GM21529 (cell line): ENCODE measurements around the gene RGL3.
"Not testable (repeated sequence)": the region's sequence is repeated elsewhere in the genome, so short reads cannot be mapped to it uniquely, and the experiment has no call there.

Experiments used
- ATAC-seq: cut with Tn5 transposase; IDR thresholded peaks from one replicate; pipeline ENCODE4 v1.9.1; 2021; ENCODE audit not compliant: unreplicated experiment

The RGL3 gene, protein sequence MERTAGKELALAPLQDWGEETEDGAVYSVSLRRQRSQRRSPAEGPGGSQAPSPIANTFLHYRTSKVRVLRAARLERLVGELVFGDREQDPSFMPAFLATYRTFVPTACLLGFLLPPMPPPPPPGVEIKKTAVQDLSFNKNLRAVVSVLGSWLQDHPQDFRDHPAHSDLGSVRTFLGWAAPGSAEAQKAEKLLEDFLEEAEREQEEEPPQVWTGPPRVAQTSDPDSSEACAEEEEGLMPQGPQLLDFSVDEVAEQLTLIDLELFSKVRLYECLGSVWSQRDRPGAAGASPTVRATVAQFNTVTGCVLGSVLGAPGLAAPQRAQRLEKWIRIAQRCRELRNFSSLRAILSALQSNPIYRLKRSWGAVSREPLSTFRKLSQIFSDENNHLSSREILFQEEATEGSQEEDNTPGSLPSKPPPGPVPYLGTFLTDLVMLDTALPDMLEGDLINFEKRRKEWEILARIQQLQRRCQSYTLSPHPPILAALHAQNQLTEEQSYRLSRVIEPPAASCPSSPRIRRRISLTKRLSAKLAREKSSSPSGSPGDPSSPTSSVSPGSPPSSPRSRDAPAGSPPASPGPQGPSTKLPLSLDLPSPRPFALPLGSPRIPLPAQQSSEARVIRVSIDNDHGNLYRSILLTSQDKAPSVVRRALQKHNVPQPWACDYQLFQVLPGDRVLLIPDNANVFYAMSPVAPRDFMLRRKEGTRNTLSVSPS

DNA sequence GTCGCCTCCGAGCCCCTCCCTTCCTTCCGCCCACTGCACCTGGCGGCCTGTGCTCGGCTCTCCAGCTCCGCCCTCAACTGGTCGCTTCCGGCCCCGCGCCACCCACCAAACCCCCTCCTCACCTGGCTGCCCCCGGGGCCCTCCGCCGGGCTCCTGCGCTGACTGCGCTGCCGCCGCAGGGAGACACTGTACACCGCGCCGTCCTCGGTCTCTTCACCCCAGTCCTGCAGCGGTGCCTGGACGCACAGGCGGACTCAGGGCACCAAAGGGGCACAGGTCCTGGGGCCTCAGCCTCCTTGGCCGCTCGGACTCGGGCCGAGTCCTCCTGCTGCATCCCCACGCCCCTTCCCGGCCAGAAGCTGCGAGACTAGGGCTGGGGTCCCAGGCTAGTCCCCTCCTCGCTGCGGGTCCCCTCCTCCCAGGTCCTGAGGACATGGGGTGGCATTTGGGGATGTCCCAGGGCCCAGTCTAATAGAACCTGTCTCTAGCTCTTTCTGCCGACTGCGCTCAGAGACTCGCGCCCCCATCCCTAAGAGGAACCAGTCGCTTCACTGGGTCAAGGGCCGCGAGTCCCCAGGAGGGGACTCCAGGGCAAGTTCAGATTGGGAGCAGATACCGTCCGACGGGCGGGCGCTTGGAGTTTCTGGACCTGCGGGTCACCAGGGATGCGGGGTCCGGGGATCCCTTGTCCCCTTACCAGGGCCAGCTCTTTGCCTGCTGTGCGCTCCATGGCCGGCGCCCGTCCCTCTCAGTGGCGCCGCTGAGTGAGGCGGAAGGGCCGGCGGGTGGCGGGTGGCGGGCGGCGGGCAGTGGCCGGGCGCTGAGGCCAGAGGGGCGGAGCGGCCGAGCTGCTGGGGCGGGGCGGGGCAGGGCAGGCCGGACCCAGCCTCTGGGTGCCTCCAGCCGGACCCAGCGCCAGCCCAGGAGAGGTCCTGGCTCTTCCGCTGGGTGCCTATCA is at the start of gene RGL3:
Gene RGL3, minus strand, starts transcription at position 766 of the 958 bp plus-strand sequence. Its CDS starts 36 bp downstream, at position 730.
- ATAC-seq, result no peak

DNA sequence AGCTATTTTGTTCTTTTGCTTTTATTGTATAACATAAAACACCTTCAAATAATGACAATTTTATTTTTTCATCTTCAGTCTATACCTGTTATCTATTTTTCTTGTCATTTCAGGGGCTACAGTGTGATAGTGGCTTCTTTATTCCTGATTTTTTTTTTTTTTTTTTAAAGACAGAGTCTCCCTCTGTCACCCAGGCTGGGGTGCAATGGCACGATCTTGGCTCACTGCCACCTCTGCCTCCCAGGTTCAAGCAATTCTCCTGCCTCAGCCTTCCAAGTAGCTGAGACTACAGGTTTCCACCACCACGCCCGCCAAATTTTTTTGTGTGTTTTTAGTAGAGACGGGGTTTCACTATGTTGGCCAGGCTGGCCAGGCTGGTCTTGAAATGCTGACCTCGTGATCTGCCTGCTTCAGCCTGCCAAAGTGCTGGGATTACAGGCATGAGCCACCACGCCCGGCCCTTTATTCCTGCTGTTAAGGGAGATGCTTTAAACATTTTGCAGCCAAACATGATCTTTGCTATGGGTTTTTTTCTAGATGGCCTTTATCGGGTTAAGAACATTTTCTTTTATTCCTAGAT is 49.2 kb upstream of the RGL3 start:
- not testable (repeated sequence) for ATAC-seq

DNA sequence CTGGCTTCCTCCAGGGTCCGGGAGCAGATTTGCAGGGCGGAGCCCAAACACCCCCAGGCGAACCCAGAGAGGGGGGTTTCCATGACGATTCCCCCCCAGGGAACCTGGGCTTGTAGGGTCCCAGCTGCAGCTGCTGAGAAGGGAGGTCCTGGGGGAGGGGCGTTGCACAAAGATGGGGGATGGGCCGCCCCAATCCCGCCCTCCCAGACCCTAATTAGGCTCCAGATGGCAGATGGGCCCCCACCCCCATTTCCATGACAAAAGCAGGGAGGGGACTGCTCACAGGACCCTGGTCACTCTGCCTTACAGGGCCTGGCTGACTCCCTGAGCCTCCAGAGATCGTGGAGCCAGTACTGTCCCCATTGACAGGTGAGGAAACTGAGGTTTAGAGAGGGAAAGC is 46.5 kb upstream of the RGL3 start:
- no peak for ATAC-seq

DNA sequence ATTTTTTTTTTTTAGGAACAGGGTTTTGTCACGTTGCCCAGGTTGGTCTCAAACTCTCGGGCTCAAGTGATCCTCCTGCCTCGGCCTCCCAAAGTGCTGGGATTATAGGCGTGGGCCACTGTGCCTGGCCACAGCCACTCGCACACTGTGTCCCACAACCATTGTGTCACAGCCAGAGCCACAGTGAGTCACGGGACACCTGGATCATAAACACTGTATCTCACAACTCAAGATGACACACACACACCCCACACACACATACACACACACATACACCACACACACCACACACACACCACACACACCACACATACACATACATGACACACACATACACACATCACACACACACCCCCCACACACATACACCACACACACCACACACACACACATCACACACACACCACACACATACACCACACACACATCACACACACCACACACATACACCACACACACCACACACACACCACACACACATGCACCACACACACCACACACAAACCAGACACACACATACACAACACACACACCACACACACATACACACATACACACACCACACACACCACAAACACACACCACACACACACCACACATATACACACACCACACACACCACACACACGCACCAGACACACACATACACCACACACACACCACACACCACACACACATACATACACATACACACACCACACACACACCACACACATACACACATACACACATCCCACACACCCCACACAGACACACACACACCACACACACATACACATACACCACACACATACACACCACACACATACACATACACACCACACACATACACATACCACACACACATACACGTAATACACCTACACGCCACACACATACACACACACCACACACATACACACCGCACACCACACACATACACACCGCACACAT is 45.5 kb upstream of the RGL3 start:
- ATAC-seq, result no peak

DNA sequence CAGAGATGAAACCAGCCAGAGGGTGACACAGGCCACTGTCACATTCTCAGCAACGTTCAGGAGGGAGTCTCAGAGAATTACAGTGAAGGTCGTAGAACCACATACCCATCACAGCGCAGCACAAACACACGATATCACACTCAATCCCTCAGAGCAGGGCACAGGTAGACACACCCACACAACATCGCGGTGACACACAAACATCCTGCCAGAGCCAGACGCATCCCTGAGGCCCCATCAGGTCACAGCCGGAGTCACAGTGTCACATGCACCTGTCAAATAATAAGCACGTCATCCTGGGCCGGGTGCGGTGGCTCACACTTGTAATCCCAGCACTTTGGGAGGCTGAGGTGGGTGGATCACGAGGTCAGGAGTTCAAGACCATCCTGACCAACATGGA is 44.3 kb upstream of the RGL3 start:
- no peak for ATAC-seq

DNA sequence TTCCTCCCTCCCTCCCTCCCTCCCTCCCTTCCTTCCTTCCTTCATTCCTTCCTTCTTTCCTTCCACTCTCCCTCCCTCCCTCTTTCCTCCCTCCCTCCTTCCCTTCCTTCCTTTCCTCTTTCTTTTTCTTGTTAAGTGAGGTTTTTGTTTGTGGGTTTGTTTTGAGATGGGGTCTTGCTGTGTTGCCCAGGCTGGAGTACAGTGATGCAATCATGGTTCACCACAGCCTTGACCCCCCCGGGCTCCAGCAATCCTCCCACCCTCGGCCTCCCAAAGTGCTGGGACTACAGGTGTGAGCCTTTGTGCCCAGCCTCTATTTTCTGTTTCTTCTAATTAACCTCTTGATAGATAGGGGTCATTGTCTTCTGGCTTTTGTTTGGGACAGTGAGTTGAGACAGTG is 42.3 kb upstream of the RGL3 start:
- no peak for ATAC-seq

DNA sequence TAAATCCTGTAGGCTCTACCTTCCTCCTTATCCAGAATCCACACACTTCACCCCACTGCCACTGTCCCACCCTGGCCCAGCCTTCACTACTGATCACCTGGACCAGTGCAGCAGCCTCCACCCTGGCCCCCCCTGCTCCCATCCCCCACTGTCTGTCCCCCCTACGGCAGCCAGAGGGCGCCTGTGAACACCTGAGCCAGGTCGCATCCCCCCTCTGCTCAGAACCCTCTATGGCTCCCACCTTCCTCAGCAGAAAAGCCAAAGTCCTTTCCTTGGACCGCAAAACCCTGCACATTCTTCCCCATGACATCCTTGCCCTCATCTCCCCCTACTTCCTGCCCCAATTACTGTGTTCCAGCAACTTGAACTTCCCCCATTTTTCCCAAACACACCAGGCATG is 41.1 kb upstream of the RGL3 start:
- ATAC-seq, result no peak

DNA sequence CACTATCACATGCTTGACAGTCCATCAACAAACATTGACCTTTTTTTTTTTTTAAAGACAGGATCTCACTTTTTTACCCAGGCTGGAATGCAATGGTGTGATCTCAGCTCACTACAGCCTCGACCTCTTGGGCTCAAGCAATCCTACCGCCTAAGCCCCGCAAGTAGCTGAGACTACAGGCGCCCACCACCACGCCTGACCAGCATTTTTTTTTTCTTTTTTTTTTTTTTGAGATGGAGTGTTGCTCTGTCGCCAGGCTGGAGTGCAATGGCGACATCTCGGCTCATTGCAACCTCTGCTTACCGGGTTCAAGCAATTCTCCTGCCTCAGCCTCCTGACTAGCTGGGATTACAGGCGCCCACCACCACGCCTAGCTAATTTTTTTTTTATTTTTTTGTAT is 39.8 kb upstream of the RGL3 start:
- not testable (repeated sequence) for ATAC-seq

DNA sequence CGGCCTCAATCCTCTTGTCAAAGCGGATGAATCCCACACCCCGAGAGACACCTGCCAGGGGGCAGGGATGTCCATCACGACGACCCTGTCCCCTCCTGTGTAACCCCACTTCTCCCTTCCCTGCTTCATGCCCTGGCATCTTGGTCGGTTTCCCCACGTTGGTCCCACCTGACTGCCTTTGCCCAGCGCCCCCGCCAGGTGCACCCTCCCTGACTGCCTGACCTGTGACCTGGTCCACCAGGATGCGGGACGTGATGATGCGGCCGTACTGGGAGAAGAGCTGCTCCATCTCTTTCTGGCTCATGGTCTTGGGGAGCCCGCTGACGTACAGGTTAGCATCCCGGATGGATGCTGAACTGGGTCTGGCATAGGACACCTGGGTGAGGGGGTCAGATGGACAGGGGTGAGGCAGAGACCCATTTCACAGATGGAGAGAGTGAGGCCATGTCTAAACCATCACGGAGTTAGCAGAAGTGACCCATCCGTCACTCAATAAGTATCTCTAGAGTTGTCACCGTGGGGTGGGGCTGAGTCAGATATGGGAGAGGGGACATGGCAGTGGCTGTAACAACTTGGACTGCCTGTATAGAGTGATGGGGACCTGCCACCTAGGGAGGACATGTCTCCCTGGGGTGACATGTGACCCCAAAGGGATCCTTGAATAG is 39.3 kb upstream of the RGL3 start:
- ATAC-seq, result no peak

DNA sequence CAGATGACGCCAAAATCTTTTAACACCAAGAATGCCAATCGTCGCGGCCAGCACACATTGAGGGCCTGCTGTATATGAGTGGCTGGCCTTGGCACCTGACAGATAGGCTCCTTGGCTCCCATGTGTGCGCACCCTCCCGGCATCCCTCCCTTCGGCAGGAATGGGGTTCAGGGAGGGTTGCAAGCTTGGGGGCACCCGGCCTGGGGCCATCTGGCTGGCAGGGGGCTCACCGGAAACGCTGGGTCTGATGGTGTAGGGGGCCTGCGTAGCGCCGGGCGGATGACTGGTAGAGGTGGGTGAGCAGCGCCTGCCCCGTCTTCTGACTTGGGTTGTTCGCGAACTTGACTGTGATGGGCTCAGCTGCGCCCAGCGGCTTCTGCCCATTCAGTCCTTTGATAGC is 38.7 kb upstream of the RGL3 start:
- ATAC-seq, result no peak

DNA sequence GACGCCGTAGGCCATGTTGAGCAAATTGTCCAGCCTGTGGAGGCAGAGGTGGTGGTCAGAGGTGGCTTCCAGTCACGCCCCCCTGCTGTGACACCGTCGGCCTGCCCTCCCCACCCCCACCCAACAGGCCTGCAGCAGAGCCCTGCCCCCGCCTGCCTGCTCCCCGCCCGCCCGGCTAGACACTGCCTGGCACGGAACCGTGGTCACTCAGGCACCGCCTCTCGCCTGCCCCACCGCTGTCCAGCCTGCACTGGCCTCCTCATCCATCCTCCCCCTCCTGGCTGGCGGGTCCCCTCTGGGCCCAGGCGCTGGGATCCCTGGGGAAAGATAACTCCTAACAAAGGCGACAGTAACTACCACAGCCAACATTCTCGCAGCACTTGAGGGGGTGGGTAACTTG is 38.0 kb upstream of the RGL3 start:
- no peak for ATAC-seq

DNA sequence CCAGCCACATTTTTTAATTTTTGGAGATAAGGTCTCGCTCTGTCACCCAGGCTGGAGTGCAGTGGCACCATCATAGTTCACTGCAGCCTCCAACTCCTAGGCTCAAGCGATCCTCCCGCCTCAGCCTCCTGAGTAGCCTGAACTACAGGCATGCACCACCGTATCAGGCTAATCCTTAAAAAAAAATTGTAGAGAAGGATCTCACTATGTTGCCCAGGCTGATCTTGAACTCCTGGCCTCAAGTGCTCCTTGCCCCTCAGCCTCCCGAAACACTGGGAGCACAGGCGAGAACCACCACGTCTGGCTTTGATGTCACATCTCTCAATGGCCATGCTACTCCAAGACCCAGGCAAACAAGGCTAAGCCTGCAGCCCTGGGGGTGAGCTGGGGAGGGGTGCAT is 37.5 kb upstream of the RGL3 start:
- ATAC-seq, result no peak

DNA sequence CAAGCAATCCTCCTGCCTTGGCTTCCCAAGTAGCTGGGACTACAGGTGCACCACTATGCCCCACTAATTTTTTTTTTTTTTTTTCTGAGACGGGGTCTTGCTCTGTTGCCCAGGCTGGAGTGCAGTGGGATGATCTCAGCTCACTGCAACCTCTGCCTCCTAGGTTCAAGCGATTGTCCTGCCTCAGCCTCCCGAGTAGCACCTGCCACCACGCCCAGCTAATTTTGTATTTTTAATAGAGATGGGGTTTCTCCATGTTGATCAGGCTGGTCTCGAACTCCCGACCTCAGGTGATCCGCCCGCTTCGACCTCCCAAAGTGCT is 36.1 kb upstream of the RGL3 start:
- ATAC-seq, result not testable (repeated sequence)

DNA sequence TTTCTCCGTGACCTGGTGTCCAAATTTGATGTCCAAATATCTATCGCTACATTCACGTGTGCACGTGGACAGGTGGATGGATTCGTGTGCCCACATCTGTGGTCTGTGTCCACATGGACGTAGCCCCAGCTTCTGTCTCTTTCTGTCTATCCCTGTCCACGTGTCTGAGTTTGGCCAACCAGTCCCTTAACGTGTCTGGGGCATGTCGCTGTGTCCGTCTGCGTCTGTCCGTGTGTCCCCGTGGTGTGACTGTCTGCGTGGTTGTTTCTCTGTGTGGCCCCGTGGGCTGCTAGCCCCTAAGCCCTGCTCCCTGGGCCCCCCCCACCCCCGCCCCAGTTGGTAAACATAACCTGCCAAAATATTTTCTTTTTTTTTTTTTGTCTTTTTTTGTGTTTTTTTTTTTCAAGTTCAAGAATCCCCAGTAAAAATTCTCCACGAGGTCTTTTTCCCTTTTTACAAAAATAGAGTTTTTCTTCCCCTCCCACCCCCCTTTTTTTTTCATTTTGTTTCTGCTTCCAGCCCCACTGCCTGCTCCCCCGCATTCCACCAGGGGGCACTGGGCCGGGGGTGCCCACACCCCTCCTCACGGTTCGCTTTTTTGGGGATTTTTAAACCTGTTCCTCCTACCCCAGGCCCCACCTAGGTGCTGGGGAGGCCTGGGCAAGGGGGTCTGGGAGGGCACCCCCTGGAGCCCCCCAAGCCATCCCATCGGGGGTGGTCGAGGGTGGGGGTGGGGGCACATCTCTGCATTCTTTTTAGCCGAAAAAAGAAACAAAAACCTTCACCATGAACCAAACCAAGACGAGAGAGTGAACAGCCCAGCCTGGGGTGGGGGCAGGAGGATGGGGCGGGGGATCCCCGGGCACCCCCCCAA is 34.6 kb upstream of the RGL3 start:
- ATAC-seq, result no peak

DNA sequence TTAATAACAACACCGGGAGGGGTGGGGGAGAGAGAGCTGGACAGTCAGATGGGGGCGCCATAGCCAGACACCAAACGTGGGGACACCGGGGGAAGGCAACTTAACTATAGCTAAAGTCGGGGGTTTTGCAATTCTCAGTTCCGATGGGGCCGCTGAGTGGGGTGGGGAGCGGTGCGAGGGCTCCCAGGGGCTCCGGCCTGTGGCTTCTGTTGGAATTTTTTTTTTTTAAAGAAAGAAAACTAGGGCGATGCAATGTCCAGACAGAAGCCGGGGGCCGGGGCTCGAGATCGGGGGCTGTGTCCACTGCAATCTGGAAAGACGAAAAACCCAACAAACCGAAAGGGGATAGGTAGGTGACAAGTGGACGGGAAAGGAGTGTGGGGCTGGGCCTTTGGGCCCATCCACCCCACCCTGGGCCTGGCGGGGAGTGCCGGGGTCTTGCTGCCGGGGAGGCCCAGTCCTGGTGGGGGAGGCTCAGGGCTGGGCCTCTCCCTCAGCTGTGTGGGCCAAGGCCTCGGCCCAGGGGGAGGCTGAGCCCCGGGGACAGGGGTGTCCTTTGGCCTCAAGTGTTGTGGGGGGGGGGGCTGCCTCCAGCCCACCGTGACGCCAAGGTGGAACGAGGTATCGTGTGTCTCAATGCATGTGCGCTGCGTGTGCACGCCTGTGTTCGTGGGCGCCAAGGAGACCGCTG is 33.7 kb upstream of the RGL3 start:
- no peak for ATAC-seq

DNA sequence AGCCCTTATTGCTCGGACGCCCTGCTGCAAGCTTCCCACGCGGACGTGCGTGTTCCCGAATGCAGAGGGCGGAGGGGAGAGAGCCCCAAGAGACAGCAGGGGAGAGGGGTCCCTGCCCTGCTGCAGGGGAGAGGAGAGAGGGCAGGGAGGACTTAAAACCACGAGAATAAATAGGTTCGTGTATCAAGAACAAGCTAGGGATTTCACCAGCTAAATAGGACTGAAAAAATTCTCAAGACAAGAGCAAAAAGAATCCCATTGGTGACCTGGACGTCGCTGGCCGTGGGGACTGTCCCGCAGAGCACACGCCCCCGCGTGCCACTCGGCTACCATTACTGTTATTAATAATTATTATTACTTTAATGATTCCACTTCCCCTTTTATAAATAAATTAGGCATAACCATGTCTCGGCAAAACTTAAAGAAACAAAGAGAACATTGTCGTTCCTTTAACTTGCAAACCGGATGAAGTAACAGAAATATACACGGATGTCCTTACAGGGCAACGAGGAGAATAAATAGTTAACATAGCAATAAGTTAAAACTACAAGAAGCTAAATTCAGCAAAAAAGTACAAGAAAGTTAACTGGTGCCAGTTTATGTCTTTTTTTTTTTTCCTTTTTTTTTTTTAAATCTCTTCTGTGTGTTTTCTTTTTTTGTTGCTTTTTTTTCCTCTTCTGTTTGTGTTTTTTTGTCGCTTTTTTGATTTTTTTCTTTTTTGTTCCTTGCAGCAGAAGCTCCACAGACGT is 32.9 kb upstream of the RGL3 start:
- no peak for ATAC-seq

DNA sequence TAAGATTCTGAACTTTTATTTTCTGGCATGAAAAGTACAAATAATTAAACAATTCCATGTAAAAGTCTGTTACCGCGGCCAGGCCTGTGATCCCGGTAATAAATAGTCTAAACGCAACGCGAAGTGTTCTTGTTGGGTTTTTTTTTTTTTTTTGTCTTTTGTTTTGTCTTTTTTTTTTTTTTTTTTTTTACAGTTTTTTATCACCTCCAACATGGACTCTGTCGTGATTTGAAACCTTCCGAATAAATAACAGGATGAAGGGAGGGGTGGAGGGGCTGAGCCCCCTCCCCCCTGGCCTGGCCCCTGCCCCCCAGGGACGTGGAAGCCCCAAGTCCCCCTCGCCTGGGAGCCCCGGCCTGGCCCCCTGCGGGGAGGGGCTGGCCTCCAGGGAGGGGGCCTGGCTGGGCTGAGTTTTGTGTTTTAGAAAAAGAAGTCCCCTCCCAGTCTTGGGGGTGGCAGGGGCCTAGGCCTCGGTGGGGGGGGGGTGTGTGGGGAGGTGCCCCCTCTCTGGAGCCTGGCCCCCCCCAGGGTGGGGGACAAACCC is 32.3 kb upstream of the RGL3 start:
- no peak for ATAC-seq
